ENCODE data around the gene UNC79. TPM values are rescaled to one million over a fixed set of nuclear protein-coding genes. Genes with fewer than 3 reads are reported as not detected.

Gene UNC79
- polyA plus RNA-seq, 1 donor = 1.1 TPM

GRCh38 chr14:93548102-93548843, 117.5 kb downstream of the UNC79 start:
- no peak for DNase-seq

- DNase-seq = no peak
Observed at GRCh38 chr14:93549595-93549994, 118.9 kb downstream of the UNC79 start.

- DNase-seq = no peak
Observed at GRCh38 chr14:93564918-93565317, 134.2 kb downstream of the UNC79 start.

GRCh38 chr14:93566065-93566693, 135.4 kb downstream of the UNC79 start:
- no peak for DNase-seq

DNA sequence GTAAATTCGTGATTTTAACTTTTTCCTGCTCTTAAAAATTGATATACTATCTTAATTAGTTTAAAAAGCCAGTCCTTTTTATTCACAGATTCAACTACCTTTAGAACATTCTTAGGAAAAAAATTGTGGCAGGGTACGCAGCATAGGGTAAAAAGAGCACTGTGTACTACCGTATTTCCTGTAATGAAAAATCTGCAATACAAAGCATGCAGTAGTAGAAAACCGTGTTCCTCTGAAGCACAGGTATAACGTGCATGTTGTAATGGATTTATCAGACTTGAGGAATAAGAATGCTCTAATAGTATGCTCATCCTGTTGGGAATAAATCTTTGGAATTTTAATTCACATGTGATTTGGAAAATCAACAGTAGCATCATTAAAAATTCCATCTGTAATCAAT, 140.5 kb downstream of the UNC79 start:
- DNase-seq = no peak

DNA sequence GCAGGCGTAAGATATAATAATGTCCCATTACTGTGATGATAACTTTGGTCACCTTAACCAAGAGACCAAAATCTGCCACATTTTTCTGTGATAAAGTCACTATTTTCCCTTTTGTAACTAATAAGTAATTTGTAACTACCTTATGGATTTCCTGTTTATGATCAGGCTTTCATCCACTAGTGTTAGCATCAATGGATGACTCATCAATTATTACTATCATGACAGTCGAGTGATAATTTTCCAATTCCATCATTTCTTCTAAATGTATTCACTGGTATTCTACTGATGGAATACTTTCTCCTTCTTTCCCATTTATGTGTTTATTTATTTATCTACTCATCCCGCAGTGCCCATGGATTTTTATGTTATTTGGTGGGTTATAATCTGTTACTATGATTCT, 148.4 kb downstream of the UNC79 start:
- DNase-seq = no peak

GRCh38 chr14:93582516-93582915, 151.8 kb downstream of the UNC79 start:
- DNase-seq = no peak

DNA sequence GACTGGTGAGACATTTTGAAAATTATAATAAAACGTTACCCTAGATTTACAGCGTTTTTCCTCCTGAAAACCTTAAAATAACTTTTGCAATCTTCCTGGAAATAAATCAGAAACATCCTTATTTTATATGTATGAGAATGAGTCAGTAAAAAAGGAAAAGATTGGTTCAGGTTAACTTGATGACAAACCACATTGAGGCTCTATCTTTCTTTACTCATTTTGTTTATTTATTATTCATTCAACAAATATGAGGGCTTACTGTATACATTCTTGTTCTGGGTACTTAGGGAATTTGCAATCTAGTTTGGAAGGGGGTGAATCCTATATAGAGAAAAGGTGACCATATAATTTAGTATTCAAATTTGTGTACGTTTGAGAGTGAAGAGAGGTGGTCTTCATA, 156.6 kb downstream of the UNC79 start:
- no peak for DNase-seq

GRCh38 chr14:93591506-93591905, 160.8 kb downstream of the UNC79 start:
- no peak for DNase-seq

- DNase-seq = no peak
Observed at GRCh38 chr14:93592786-93593185, 162.0 kb downstream of the UNC79 start.

GRCh38 chr14:93606091-93606490, 175.4 kb downstream of the UNC79 start:
- no peak for DNase-seq

DNA sequence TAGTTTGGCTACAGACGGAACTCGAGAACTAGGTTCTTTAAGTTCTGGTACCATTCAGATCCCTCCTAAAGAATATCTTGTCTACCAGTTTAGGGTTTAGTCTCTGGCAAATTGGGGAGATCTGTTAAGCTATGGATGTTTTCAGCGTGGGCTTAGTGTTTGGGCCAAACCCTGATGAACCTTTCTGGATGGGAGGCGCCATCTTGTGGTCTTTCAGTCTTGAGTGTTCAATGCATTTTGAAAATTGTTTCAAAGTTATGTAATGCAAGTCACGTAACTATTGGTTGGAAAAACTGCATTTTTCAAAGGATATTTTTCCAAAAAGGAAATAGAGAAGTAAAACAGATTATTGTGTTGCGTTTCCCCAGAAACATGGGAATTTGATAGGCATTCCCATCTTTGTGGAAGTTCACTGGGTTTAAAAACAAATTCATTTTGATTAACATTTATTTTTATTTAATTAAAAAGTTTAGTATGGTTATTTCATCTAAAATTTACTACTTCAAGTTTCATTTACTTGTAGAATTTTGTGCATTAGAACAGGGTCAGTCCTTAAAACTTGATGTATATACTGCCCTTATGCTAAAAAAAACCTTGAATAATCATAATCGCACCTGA, 188.5 kb downstream of the UNC79 start:
- peak; percentile 51 for DNase-seq

- no peak for DNase-seq
Observed at GRCh38 chr14:93628048-93628447, 197.3 kb downstream of the UNC79 start.

DNA sequence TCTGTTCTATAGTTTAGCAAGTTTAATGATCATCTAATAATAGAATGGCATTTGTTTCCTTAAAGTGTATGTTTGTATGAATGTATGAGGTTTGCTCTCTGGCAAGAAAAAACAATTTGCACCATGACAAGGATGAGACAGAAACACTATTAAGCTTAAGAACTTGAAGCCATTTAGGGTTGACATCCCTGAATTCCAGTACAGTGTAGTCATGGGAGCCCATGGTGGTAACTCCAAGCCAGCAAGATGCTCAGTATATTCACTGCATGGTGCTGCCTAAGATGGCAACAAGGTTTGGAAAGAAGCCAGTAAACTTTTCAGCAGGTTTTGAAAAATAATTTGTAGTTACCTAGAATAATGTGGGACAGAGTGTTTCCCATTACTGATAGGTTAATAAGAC, 198.9 kb downstream of the UNC79 start:
- no peak for DNase-seq

DNA sequence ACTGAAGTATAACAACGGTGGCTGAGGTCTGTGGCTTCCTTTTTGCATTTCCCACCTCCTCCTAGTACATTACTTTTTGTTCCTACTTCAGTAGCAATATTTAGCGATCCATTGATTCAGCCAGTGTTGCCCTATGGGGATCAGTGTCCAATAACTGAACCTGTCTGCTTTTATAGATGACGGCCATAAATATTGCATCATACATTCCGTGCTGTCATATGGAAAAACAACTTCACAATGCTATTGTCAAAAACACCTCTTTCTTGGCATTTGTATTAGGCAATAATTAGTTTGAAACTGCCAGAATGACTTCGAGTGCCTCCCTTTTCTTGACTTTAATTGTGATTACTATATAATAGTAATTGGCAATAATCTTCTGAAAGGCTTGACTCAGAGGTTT, 208.1 kb downstream of the UNC79 start:
- no peak for DNase-seq

DNA sequence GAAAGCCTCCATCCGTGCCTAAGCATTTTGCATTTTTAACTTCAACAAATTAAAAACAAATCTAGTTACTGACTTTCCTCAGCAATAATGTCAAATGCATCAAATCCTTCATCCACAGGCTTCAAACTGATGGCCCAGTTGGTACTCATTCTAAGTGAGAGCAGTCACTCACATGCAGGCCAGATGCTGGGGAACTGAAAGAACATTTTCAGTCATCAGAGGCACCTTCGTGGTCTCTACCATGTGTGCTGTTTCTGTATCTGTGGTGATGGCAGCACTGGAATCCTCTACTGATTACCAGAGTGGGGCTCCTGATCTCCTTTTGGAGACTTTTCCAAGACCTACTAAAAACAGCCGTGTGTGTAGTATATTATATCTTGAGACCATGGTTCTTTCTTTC, 212.4 kb downstream of the UNC79 start:
- DNase-seq = no peak

DNA sequence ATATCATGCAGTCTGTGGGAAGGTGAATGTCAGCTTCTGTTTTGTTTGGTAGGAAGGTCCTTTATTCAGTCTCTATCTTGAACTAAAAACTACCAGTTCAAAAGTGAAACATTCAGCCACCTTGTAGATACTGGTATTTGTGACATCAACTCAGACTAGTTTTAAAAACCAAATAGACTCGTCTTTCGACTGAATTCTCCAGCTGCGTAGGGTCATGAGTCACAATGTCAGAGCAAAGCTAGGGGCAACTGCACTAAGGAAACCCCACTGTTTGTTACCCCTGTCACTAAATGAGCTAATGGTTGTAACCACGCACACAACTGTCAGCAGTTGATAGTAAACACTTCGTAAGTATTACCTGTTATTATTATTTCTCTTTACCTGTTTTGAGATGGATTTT, 212.9 kb downstream of the UNC79 start:
- no peak for DNase-seq

DNA sequence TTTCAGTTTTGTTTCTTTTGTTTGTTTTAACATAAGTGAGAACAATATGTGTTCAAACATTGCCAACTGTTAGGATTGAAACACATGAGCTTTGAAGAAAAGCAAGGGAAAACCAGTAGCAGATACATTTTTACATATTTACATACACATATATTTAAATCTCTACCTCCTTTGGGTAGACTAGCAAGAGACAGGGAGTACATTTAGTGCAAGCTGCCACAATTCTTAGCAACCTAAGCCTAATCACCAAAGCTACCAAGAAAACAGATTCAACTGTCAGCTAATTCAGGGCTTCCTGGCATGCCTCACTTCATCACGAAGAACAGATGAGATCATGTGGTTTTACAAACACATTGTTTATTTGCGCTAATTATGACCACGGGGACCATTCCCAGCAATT, 214.5 kb downstream of the UNC79 start:
- no peak for DNase-seq

DNA sequence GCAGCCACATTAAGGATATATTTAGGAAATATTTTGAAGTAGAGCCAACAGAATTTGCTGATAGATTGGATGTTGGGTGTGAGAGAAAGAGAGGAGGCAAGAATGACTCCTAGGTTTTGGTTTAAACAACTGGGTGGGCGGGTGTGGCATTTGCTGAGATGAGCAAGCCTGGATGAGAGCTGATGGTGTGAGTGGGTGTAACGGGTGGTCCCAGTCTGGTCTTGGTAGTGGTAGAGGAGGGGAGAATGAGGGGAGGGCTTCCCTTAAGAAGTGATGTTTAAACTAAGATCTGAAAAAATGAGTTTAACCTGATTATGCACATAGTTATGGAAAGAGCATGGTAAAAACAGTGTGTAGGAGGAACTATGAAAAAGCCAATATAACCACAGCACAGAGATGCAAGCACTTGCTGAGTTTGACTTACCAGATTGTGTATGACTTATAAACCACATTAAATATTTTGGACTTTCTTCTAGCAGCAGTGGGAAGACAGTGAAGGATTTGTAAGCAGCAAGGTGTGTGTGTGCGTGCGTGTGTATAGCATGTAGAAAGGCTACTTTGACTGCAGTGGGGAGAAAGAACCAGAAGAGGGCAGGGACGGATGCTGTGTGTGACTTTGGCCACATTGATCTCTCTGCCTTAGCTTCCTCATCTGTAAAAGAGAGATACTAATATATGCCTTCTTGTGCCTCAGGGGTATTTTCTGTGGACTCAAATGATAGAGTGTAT, 217.9 kb downstream of the UNC79 start:
- no peak for DNase-seq

- no peak for DNase-seq
Observed at GRCh38 chr14:93654599-93654998, 223.9 kb downstream of the UNC79 start.

- DNase-seq = peak; percentile 88
Observed at GRCh38 chr14:93655078-93655750, 224.5 kb downstream of the UNC79 start.

DNA sequence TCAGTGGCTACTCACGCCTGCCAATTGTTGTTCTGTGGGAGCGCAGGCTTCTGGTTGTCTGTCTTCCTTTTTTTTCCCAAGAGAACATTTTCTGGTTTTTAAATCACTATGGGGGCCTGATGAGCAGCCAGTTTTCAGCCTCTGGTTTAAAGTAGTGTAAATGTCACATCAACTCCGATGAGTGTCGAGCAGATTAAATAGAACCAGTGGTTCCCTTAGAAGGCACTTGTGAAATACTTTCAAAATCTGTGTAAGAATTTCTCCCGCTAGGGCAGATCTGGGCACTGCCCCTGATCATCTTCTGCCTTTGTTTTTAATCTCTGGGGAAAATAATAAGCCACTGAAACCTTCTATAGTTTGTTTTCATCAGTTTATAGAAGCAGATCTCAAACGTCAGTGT, 227.1 kb downstream of the UNC79 start:
- no peak for DNase-seq
